Activated T-cell treated with anti-CD3 and anti-CD28 coated beads for 4 hours (primary cell): ENCODE measurements around the gene DLX3.
"Not testable (repeated sequence)": the region's sequence is repeated elsewhere in the genome, so short reads cannot be mapped to it uniquely, and the experiment has no call there.

Experiments
- DNase-seq: peaks from one replicate; pipeline ENCODE4 v3.0.0-alpha.2; 2020

Gene DLX3

GRCh38 chr17:49995055-49995738 lies at the start of gene DLX3:
DLX3 (minus strand) TSS chr17:49995224; CDS start chr17:49994998, 226 bp downstream.
- no peak for DNase-seq

- no peak for DNase-seq
Observed at GRCh38 chr17:50044483-50044882, 49.5 kb upstream of the DLX3 start.

GRCh38 chr17:50043290-50044148 lies 48.5 kb upstream of the DLX3 start:
- DNase-seq = no peak

GRCh38 chr17:50042211-50042610 lies 47.2 kb upstream of the DLX3 start:
- DNase-seq = no peak

- DNase-seq = not testable (repeated sequence)
Observed at GRCh38 chr17:50040496-50040895, 45.5 kb upstream of the DLX3 start.

- DNase-seq = no peak
Observed at GRCh38 chr17:50039058-50039457, 44.0 kb upstream of the DLX3 start.

- DNase-seq = no peak
Observed at GRCh38 chr17:50037321-50038107, 42.5 kb upstream of the DLX3 start.

GRCh38 chr17:50036455-50037261 lies 41.6 kb upstream of the DLX3 start:
- no peak for DNase-seq

- no peak for DNase-seq
Observed at GRCh38 chr17:50035945-50036344, 40.9 kb upstream of the DLX3 start.

- no peak for DNase-seq
Observed at GRCh38 chr17:50035421-50035879, 40.4 kb upstream of the DLX3 start.

- DNase-seq = no peak
Observed at GRCh38 chr17:50034498-50035364, 39.7 kb upstream of the DLX3 start.

- DNase-seq = no peak
Observed at GRCh38 chr17:50033316-50033715, 38.3 kb upstream of the DLX3 start.

- DNase-seq = no peak
Observed at GRCh38 chr17:50029185-50029584, 34.2 kb upstream of the DLX3 start.

- no peak for DNase-seq
Observed at GRCh38 chr17:50028736-50029120, 33.7 kb upstream of the DLX3 start.

GRCh38 chr17:50027881-50028735 lies 33.1 kb upstream of the DLX3 start:
- no peak for DNase-seq

- no peak for DNase-seq
Observed at GRCh38 chr17:50027172-50027880, 32.3 kb upstream of the DLX3 start.

- DNase-seq = peak; percentile 78
Observed at GRCh38 chr17:50026837-50027171, 31.8 kb upstream of the DLX3 start.

- no peak for DNase-seq
Observed at GRCh38 chr17:50026046-50026675, 31.1 kb upstream of the DLX3 start.

- DNase-seq = no peak
Observed at GRCh38 chr17:50024808-50025207, 29.8 kb upstream of the DLX3 start.
